K562 (cell line): ENCODE data around the gene TMC8. TPM values are rescaled to one million over a fixed set of nuclear protein-coding genes. Genes with fewer than 3 reads are reported as not detected.

ENCODE experiments used
- ARID1B ChIP-seq: fragments of 450-650 bp; IDR thresholded peaks from 2 replicates; pipeline ENCODE4 v1.6.1; 2016; ENCODE audit warnings: antibody characterized with exemption, mild to moderate bottlenecking, inconsistent platforms
- BRD9 ChIP-seq: fragments of 450-650 bp; IDR thresholded peaks from 2 replicates; pipeline ENCODE4 v1.6.1; 2018; ENCODE audit warnings: low read depth; ENCODE audit not compliant: partially characterized antibody
- CBX3 ChIP-seq, 2 experiments: IDR thresholded peaks; 1 replicate in 1 of 2; 2 replicates in 1 of 2; pipeline ENCODE4 v1.6.1; 2012; ENCODE audit warnings: inconsistent platforms in 2 of 2, low read length in 2 of 2, borderline replicate concordance in 1 of 2, control low read depth in 1 of 2
- CHD4 ChIP-seq: fragments of 200-600 bp; sonication (generic); IDR thresholded peaks from 3 replicates; pipeline ENCODE4 v1.6.1; 2012; ENCODE audit warnings: low read depth, mild to moderate bottlenecking, mixed read lengths, low read length, inconsistent platforms; ENCODE audit not compliant: insufficient read depth, insufficient replicate concordance, poor library complexity, severe bottlenecking
- HDGF ChIP-seq: fragments of 450-650 bp; IDR thresholded peaks from 2 replicates; pipeline ENCODE4 v1.6.1; 2016
- HEY1 ChIP-seq: fragments of 250-450 bp; sonication (Bioruptor Pico); IDR thresholded peaks from 2 replicates; pipeline ENCODE4 v1.5.0; 2020; ENCODE audit warnings: mild to moderate bottlenecking, moderate library complexity, borderline replicate concordance
- HMGXB4 ChIP-seq: sonication (generic); formaldehyde crosslinking; IDR thresholded peaks from 2 replicates; pipeline ENCODE4 v1.8.1; 2023; ENCODE audit warnings: mild to moderate bottlenecking, missing genetic modification reagents
- KDM1A ChIP-seq, 2 experiments: fragments of 450-650 bp; IDR thresholded peaks; 2 replicates each; pipeline ENCODE4 v1.6.1; 2016; ENCODE audit warnings: mild to moderate bottlenecking in 2 of 2
- KLF13 ChIP-seq: fragments of 450-650 bp; IDR thresholded peaks from 2 replicates; pipeline ENCODE4 v1.6.1; 2016; ENCODE audit warnings: missing genetic modification characterization, low read depth, mild to moderate bottlenecking, missing compliant biosample characterization, moderate library complexity, borderline replicate concordance
- NR2C1 ChIP-seq, 2 experiments: fragments of 450-650 bp; IDR thresholded peaks; 2 replicates each; pipeline ENCODE4 v1.6.1; 2017; ENCODE audit warnings: mild to moderate bottlenecking in 2 of 2, antibody characterized with exemption in 1 of 2, inconsistent platforms in 1 of 2, missing compliant biosample characterization in 1 of 2, missing genetic modification characterization in 1 of 2
- PHB ChIP-seq: fragments of 250-450 bp; sonication (Bioruptor Pico); IDR thresholded peaks from 2 replicates; pipeline ENCODE4 v1.5.0; 2021
- PHTF2 ChIP-seq: fragments of 250-450 bp; sonication (Bioruptor Pico); IDR thresholded peaks from 2 replicates; pipeline ENCODE4 v1.5.0; 2021; ENCODE audit warnings: mild to moderate bottlenecking
- RAD51 ChIP-seq: fragments of 450-650 bp; IDR thresholded peaks from 2 replicates; pipeline ENCODE4 v1.7.1; 2016; ENCODE audit warnings: low read depth, mild to moderate bottlenecking, borderline replicate concordance
- RCOR1 ChIP-seq, 2 experiments: IDR thresholded peaks; 2 replicates each; pipeline ENCODE4 v1.6.1; 2012; ENCODE audit warnings: low read depth in 2 of 2, low read length in 2 of 2, borderline replicate concordance in 1 of 2, improper control_type of control experiment in 1 of 2
- RHOXF2B ChIP-seq: fragments of 250-450 bp; sonication (Bioruptor Pico); conservative IDR thresholded peaks from 2 replicates; pipeline ENCODE4 v1.5.1; 2021
- ZBTB9 ChIP-seq: fragments of 450-650 bp; formaldehyde crosslinking; IDR thresholded peaks from 2 replicates; pipeline ENCODE4 v1.4.0; 2020; ENCODE audit warnings: mild to moderate bottlenecking, moderate library complexity
- ZFX ChIP-seq: sonication (generic); formaldehyde crosslinking; IDR thresholded peaks from 2 replicates; pipeline ENCODE4 v1.8.0; 2022; ENCODE audit warnings: mild to moderate bottlenecking, missing genetic modification reagents, moderate library complexity
- ZNF263 ChIP-seq: sonication (generic); formaldehyde crosslinking; IDR thresholded peaks from 2 replicates; pipeline ENCODE4 v1.8.0; 2022; ENCODE audit warnings: mild to moderate bottlenecking, missing genetic modification reagents, borderline replicate concordance
- polyA plus RNA-seq, 8 experiments: library from polyadenylated mRNA; depleted of rRNA in 4 of 8; stranded (reverse) in 5 of 8; unstranded in 3 of 8; fragments of >200 nt; fragmentation: Nextera tagmentation in 2 of 8; fragmentation: Illumina TruSeq in 1 of 8; extraction: Ambion mirVana in 2 of 8; extraction: Trizol in 1 of 8; gene quantifications; 2 replicates each; pipeline versions ENCODE4 v1.2.1 to v1.2.3, GENCODE V29; 2011 to 2014; ENCODE audit warnings: inconsistent platforms in 1 of 8, missing spikeins in 1 of 8
- total RNA-seq, 7 experiments: library from RNA; depleted of rRNA in 6 of 7; stranded (reverse); fragments of >200 nt in 6 of 7; fragmentation: Illumina TruSeq in 2 of 7; extraction: Trizol in 2 of 7; gene quantifications; 2 replicates each; pipeline versions ENCODE4 v1.2.1 to v1.2.3, GENCODE V29; 2011 to 2021; ENCODE audit warnings: low replicate concordance in 1 of 7
- TF ChIP-seq, protein P1 (sequence below): fragments of 450-650 bp; IDR thresholded peaks from 2 replicates; pipeline ENCODE4 v1.6.1; 2016; ENCODE audit warnings: borderline replicate concordance
- TF ChIP-seq, protein P2 (sequence below): fragments of 250-450 bp; sonication (Bioruptor Pico); IDR thresholded peaks from 2 replicates; pipeline ENCODE4 v1.8.0; 2021; ENCODE audit warnings: borderline replicate concordance, mild to moderate bottlenecking, moderate library complexity; ENCODE audit not compliant: poor library complexity, severe bottlenecking
- TF ChIP-seq, protein P3 (sequence below): fragments of 200-800 bp; sonication (Bioruptor generic); IDR thresholded peaks from 2 replicates; pipeline ENCODE4 v1.6.1; 2017; ENCODE audit warnings: missing genetic modification characterization, missing compliant biosample characterization

TMC8 gene
- total and polyA plus RNA-seq, 9 of the 15 experiments (the other 6 are each of a cell fraction or from before 2014, with no cell fraction given) = 0.13 to 10.9 (median 2.8) TPM

GRCh38 chr17:78146471-78146869 lies 15.9 kb downstream of the TMC8 start (continued):
- TF ChIP-seq PHB (CRISPR knock-in tag) (no peak), RAD51 (no peak), RHOXF2B (CRISPR knock-in tag) (no peak), BRD9 (peak; percentile 38), HEY1 (CRISPR knock-in tag) (no peak), NR2C1 (IDR thresholded peaks at IDR 0.05) (no peak), NR2C1 (tag; IDR thresholded peaks at IDR 0.05) (no peak), HMGXB4 (CRISPR knock-in tag) (no peak), ZNF263 (CRISPR knock-in tag) (no peak), CHD4 (peak; percentile 58), ZBTB9 (CRISPR knock-in tag) (0 out of 2 replicates have a peak, but pooled peaks have one; percentile 0), RCOR1 (IDR thresholded peaks at IDR 0.05; ENCODE audit: borderline replicate concordance in 1 of 2, low read depth in 2 of 2, low read length in 2 of 2) (peak; percentile 69 to 82; a peak in 3 of 4 replicates), ARID1B (peak; percentile 13), HDGF (peak; percentile 92), KDM1A (IDR thresholded peaks at IDR 0.05) (peak; percentile 95 to 97), CBX3 (IDR thresholded peaks at IDR 0.05; ENCODE audit: borderline replicate concordance in 1 of 2, low read length in 2 of 2) (peak in 1 of 2 experiments; percentile 82; a peak in 2 of 3 replicates), ZFX (CRISPR knock-in tag) (peak; percentile 7; the same call in 1 of the 2 replicates), PHTF2 (CRISPR knock-in tag) (no peak), KLF13 (tag) (no peak)
- TF ChIP-seq, protein P1, sequence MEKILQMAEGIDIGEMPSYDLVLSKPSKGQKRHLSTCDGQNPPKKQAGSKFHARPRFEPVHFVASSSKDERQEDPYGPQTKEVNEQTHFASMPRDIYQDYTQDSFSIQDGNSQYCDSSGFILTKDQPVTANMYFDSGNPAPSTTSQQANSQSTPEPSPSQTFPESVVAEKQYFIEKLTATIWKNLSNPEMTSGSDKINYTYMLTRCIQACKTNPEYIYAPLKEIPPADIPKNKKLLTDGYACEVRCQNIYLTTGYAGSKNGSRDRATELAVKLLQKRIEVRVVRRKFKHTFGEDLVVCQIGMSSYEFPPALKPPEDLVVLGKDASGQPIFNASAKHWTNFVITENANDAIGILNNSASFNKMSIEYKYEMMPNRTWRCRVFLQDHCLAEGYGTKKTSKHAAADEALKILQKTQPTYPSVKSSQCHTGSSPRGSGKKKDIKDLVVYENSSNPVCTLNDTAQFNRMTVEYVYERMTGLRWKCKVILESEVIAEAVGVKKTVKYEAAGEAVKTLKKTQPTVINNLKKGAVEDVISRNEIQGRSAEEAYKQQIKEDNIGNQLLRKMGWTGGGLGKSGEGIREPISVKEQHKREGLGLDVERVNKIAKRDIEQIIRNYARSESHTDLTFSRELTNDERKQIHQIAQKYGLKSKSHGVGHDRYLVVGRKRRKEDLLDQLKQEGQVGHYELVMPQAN = 0 out of 2 replicates have a peak, but pooled peaks have one; percentile 48
- TF ChIP-seq, protein P2, sequence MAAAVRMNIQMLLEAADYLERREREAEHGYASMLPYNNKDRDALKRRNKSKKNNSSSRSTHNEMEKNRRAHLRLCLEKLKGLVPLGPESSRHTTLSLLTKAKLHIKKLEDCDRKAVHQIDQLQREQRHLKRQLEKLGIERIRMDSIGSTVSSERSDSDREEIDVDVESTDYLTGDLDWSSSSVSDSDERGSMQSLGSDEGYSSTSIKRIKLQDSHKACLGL (CRISPR knock-in tag) = no peak
- TF ChIP-seq, protein P3, sequence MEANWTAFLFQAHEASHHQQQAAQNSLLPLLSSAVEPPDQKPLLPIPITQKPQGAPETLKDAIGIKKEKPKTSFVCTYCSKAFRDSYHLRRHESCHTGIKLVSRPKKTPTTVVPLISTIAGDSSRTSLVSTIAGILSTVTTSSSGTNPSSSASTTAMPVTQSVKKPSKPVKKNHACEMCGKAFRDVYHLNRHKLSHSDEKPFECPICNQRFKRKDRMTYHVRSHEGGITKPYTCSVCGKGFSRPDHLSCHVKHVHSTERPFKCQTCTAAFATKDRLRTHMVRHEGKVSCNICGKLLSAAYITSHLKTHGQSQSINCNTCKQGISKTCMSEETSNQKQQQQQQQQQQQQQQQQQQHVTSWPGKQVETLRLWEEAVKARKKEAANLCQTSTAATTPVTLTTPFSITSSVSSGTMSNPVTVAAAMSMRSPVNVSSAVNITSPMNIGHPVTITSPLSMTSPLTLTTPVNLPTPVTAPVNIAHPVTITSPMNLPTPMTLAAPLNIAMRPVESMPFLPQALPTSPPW = peak; percentile 8; the same call in 1 of the 2 replicates
